ENCODE results near the gene FMO1. TPM values are rescaled to one million over a fixed set of nuclear protein-coding genes. Genes with fewer than 3 reads are reported as not detected.

The FMO1 gene
- total RNA-seq, 1 experiment from 2014 or later, result not detected

DNA sequence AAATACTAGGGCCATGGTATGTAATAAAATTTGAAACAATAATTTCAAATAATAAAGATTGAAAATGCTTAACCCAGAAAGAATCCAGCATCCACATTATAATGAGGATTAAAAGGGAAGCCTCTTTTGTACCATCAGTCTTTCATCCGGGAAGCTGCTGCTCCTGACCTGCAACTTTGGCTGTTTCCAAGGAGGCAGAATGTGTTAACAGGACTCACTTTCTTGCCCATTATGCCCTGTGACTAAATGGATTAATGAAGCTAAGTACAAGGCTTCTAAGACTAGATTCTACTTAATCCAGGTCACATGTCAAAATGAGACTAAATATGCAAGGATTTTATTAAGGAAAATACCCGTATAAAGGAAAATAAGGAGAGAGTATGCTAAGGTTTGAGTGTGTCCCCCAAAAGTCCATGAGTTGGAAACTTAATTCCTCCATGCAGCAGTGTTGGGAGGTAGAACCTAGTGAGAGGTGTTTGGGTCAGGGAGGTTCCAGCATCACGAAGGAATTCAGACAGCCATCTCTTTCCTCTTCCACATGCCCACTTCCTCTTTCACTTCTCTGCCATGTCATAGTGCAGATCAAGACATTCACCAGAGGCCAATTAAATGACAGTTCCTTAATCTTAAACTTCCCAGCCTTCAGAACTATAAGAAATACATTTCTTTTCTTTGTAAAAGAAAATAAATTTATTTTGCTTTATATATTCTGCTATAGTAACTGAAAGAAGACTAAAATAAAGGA, 35.5 kb upstream of the FMO1 start:
- H4K20me1 ChIP-seq (ENCODE audit: low read length), result no peaks in the 10 kb centered on the region
- H3K27ac ChIP-seq (ENCODE audit: low read length), result no peak overlapping the region
- DNase-seq (no peak), ATAC-seq (no peak)
- TF ChIP-seq EZH2 (IDR thresholded peaks at IDR 0.05; ENCODE audit: low read length, unreplicated experiment), result no peak
- no peak for TF ChIP-seq EZH2phosphoT487 (IDR thresholded peaks at IDR 0.05; ENCODE audit: borderline replicate concordance, low read length)
- TF ChIP-seq, protein P1, sequence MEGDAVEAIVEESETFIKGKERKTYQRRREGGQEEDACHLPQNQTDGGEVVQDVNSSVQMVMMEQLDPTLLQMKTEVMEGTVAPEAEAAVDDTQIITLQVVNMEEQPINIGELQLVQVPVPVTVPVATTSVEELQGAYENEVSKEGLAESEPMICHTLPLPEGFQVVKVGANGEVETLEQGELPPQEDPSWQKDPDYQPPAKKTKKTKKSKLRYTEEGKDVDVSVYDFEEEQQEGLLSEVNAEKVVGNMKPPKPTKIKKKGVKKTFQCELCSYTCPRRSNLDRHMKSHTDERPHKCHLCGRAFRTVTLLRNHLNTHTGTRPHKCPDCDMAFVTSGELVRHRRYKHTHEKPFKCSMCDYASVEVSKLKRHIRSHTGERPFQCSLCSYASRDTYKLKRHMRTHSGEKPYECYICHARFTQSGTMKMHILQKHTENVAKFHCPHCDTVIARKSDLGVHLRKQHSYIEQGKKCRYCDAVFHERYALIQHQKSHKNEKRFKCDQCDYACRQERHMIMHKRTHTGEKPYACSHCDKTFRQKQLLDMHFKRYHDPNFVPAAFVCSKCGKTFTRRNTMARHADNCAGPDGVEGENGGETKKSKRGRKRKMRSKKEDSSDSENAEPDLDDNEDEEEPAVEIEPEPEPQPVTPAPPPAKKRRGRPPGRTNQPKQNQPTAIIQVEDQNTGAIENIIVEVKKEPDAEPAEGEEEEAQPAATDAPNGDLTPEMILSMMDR (conservative IDR thresholded peaks at IDR 0.05; ENCODE audit: low read depth, low read length), result no peak
- H3K4me3 ChIP-seq (ENCODE audit: low read length), result no peak overlapping the region
- POLR2A ChIA-PET (ENCODE audit: unreplicated experiment), result no interaction called here
- no peaks in the 10 kb centered on the region for H3K36me3 ChIP-seq (ENCODE audit: low read depth, low read length)
- CTCF ChIA-PET, result no interaction called here
- no peaks in the 10 kb centered on the region for H3K9me2 ChIP-seq (replicated peaks; ENCODE audit: low read length)
- BruUV-seq (replicated peaks), result no TSS peak
- peaks cover 69% of the 10 kb centered on the region for H3K27me3 ChIP-seq (ENCODE audit: low read length)
- no peak overlapping the region for H3K4me2 ChIP-seq (ENCODE audit: low read length)
- no peak overlapping the region for H3K9ac ChIP-seq (ENCODE audit: low read length)
- H3K4me1 ChIP-seq (ENCODE audit: insufficient read depth, low read length), result no peaks in the 10 kb centered on the region
- intact Hi-C loops (cut with micrococcal nuclease), result no loop called here
- no peaks in the 10 kb centered on the region for H3F3A ChIP-seq (ENCODE audit: low read length, unreplicated experiment)
- no peaks in the 10 kb centered on the region for H3K79me2 ChIP-seq (ENCODE audit: low read length)
- no peaks in the 10 kb centered on the region for H3K9me3 ChIP-seq (ENCODE audit: low read length)
- no peak overlapping the region for H2AFZ ChIP-seq (ENCODE audit: low read length)

DNA sequence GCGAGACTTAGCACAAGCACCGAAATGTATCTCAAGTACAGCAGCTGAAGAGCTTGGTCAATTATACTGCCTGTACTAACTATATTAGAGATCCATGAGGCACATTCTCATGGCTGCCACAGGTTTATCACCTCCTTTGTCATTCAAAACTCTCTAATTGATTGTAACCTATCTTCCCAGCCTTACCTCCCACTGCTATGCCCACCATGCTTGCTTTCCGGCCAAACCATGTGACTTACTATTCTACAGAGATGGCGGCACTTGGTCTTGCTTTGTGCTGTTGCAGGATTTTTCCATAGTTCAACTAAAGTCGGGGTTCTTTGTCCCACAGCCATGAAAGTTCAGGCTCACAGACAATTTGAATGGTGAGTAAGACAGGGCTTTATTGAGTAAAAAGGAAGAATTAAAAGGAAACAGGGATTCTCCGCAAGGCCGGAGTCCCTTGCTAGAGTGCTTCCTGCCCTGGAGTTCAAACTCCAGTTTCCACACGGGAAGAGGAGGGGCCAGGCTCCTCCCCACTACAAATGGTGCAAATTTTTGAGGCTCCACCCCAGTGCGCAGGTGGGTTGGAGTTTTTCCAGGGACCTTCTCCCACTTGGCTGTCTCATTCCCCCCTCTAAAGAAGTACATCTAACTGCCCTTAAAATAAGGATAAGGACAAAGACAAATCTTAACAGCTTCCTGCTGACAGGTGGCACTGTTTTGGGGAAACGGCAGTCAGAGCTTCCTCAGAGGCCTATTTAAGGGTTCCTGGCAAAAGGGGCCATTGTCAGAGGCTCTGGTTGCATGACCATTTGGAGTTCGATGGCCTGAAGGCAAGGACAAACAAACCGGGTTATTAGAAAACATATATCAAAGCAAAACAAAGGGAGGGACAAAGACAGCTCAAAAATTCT, 34.5 kb upstream of the FMO1 start:
- intact Hi-C loops (cut with micrococcal nuclease), result no loop called here
- no peaks in the 10 kb centered on the region for H3K9me2 ChIP-seq (replicated peaks; ENCODE audit: low read length)
- no peak overlapping the region for H2AFZ ChIP-seq (ENCODE audit: low read length)
- no peak overlapping the region for H3K4me3 ChIP-seq (ENCODE audit: low read length)
- no peak overlapping the region for H3K27ac ChIP-seq (ENCODE audit: low read length)
- H3K9ac ChIP-seq (ENCODE audit: low read length), result no peak overlapping the region
- H3K4me2 ChIP-seq (ENCODE audit: low read length), result no peak overlapping the region
- no TSS peak for BruUV-seq (replicated peaks)
- peaks cover 63% of the 10 kb centered on the region for H3K27me3 ChIP-seq (ENCODE audit: low read length)
- H3F3A ChIP-seq (ENCODE audit: low read length, unreplicated experiment), result no peaks in the 10 kb centered on the region
- peak; percentile 23 for DNase-seq
- no peaks in the 10 kb centered on the region for H3K36me3 ChIP-seq (ENCODE audit: low read depth, low read length)
- H3K79me2 ChIP-seq (ENCODE audit: low read length), result no peaks in the 10 kb centered on the region
- ChIA-PET POLR2A (ENCODE audit: unreplicated experiment) (no interaction called here), CTCF (interaction anchor here (0.7 kb wide), 1 partner anchor 247 kb away, joined by 3 read pairs; no protein-coding TSS in a partner anchor)
- H4K20me1 ChIP-seq (ENCODE audit: low read length), result no peaks in the 10 kb centered on the region
- H3K9me3 ChIP-seq (ENCODE audit: low read length), result no peaks in the 10 kb centered on the region
- H3K4me1 ChIP-seq (ENCODE audit: insufficient read depth, low read length), result no peaks in the 10 kb centered on the region
- no peak for ATAC-seq
- TF ChIP-seq EZH2phosphoT487 (IDR thresholded peaks at IDR 0.05; ENCODE audit: borderline replicate concordance, low read length), result no peak
- TF ChIP-seq EZH2 (IDR thresholded peaks at IDR 0.05; ENCODE audit: low read length, unreplicated experiment), result no peak
- TF ChIP-seq, protein P1 (conservative IDR thresholded peaks at IDR 0.05; ENCODE audit: low read depth, low read length), result peak; percentile 55
